CD4-positive, alpha-beta T cell treated with Interleukin-21 for 1 hour (primary cell): ENCODE measurements around the gene STXBP4.
A peak's percentile ranks its signal among the peaks of the same experiment; 100 is the strongest.

Experiments
- DNase-seq: peaks from one replicate; pipeline ENCODE4 v3.0.0-alpha.2; 2020

STXBP4 gene

GRCh38 chr17:54972406-54973138, 4.0 kb downstream of the STXBP4 start:
- no peak for DNase-seq

GRCh38 chr17:54974759-54975158, 6.2 kb downstream of the STXBP4 start:
- DNase-seq: no peak

- DNase-seq: no peak
Observed at GRCh38 chr17:54976316-54976715, 7.8 kb downstream of the STXBP4 start.

GRCh38 chr17:54977744-54978143, 9.2 kb downstream of the STXBP4 start:
- no peak for DNase-seq

- no peak for DNase-seq
Observed at GRCh38 chr17:54979657-54980056, 11.1 kb downstream of the STXBP4 start.

GRCh38 chr17:54980375-54980774, 11.8 kb downstream of the STXBP4 start:
- DNase-seq: no peak

GRCh38 chr17:54982399-54982798, 13.8 kb downstream of the STXBP4 start:
- DNase-seq: no peak

- DNase-seq: no peak
Observed at GRCh38 chr17:54983260-54983659, 14.7 kb downstream of the STXBP4 start.

- no peak for DNase-seq
Observed at GRCh38 chr17:54985476-54985875, 16.9 kb downstream of the STXBP4 start.

- DNase-seq: no peak
Observed at GRCh38 chr17:54990118-54990517, 21.6 kb downstream of the STXBP4 start.

- DNase-seq: no peak
Observed at GRCh38 chr17:54991567-54991966, 23.0 kb downstream of the STXBP4 start.

- peak; percentile 66 for DNase-seq
Observed at GRCh38 chr17:54992797-54993639, 24.5 kb downstream of the STXBP4 start.

GRCh38 chr17:54996441-54996840, 27.9 kb downstream of the STXBP4 start:
- no peak for DNase-seq

- no peak for DNase-seq
Observed at GRCh38 chr17:55002458-55002857, 33.9 kb downstream of the STXBP4 start.

GRCh38 chr17:55004484-55004883, 35.9 kb downstream of the STXBP4 start:
- no peak for DNase-seq

GRCh38 chr17:55005520-55005919, 37.0 kb downstream of the STXBP4 start:
- peak; percentile 13 for DNase-seq

- DNase-seq: no peak
Observed at GRCh38 chr17:55023626-55024025, 55.1 kb downstream of the STXBP4 start.

- peak; percentile 13 for DNase-seq
Observed at GRCh38 chr17:55037828-55038227, 69.3 kb downstream of the STXBP4 start.

- DNase-seq: no peak
Observed at GRCh38 chr17:55038291-55038690, 69.7 kb downstream of the STXBP4 start.

GRCh38 chr17:55040611-55041010, 72.0 kb downstream of the STXBP4 start:
- no peak for DNase-seq

GRCh38 chr17:55053855-55054254, 85.3 kb downstream of the STXBP4 start:
- DNase-seq: peak; percentile 21

GRCh38 chr17:55054429-55054828, 85.9 kb downstream of the STXBP4 start:
- DNase-seq: no peak

- DNase-seq: no peak
Observed at GRCh38 chr17:55056526-55056925, 88.0 kb downstream of the STXBP4 start.

- no peak for DNase-seq
Observed at GRCh38 chr17:55057184-55057583, 88.6 kb downstream of the STXBP4 start.
